ENCODE results near the gene LMX1A.

LMX1A gene

GRCh38 chr1:165224504-165224903 is 132.0 kb downstream of the LMX1A start:
- no peak for DNase-seq

GRCh38 chr1:165222580-165222979 is 133.9 kb downstream of the LMX1A start:
- DNase-seq, result no peak

DNA sequence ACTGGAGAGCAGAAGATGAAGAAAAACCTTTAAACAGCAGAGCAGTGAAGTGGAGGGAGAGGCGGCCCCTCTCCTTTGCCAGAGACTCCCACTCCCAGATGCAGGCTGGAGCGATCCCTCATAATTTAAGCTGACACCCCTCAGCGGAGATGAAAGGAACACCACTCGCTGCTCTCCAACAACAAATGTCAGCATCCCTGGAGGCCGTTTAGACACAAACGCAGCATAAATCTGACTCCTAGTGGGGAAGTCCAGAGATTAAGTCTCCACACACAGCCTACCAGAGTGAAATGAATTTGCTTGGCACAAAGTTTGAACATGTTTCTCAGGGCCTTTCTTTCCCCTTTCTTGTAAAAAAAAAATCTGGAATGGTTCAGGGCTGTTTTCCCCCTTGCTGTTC is 137.8 kb downstream of the LMX1A start:
- no peak for DNase-seq

- DNase-seq, result no peak
Measured at GRCh38 chr1:165217958-165218357, 138.6 kb downstream of the LMX1A start.

DNA sequence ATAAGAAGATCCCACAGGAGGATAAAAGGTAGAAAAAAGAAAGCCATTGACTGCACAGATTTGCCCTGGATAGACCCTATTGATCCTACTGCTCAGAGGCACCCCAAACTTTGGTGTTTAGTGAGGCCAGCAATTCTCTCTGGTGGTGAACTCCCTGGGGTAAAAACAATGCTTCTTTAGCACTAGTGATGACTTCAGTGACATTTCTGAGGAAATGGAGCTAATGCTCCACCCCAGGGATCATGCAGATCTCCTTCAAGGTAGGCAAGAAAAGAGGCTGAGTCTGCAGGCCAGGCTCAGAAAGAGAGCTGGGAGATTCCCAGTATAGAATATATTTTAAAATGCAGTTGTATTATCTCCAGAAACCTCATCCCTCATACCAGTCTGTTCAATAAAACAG is 140.3 kb downstream of the LMX1A start:
- no peak for DNase-seq

- no peak for DNase-seq
Measured at GRCh38 chr1:165215676-165216075, 140.8 kb downstream of the LMX1A start.

DNA sequence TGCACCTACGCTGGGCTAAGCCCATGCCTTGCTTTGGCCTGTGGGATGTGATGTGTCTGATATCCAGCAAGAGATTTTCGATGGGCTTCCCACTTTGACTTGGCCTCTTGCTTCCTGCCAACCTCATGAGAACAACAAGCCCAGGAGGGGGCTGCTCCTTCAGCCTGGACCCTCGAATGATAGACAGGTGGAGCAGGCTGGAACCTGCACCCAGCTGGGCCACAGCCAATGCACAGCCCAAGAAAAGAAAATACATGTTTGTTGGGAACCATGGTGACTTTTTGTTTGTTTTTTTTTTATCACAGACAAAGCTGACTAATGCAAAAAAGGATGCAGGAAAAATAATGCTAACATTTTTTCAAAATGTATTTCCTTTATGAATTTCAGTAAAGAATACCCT is 144.3 kb downstream of the LMX1A start:
- no peak for DNase-seq

GRCh38 chr1:165207853-165208515 is 148.5 kb downstream of the LMX1A start:
- no peak for DNase-seq

- no peak for DNase-seq
Measured at GRCh38 chr1:165205145-165205544, 151.4 kb downstream of the LMX1A start.

- DNase-seq, result no peak
Measured at GRCh38 chr1:165204548-165204947, 152.0 kb downstream of the LMX1A start.

GRCh38 chr1:165191087-165191486 is 165.4 kb downstream of the LMX1A start:
- no peak for DNase-seq

- DNase-seq, result no peak
Measured at GRCh38 chr1:165189913-165190312, 166.6 kb downstream of the LMX1A start.

GRCh38 chr1:165189011-165189410 is 167.5 kb downstream of the LMX1A start:
- no peak for DNase-seq

DNA sequence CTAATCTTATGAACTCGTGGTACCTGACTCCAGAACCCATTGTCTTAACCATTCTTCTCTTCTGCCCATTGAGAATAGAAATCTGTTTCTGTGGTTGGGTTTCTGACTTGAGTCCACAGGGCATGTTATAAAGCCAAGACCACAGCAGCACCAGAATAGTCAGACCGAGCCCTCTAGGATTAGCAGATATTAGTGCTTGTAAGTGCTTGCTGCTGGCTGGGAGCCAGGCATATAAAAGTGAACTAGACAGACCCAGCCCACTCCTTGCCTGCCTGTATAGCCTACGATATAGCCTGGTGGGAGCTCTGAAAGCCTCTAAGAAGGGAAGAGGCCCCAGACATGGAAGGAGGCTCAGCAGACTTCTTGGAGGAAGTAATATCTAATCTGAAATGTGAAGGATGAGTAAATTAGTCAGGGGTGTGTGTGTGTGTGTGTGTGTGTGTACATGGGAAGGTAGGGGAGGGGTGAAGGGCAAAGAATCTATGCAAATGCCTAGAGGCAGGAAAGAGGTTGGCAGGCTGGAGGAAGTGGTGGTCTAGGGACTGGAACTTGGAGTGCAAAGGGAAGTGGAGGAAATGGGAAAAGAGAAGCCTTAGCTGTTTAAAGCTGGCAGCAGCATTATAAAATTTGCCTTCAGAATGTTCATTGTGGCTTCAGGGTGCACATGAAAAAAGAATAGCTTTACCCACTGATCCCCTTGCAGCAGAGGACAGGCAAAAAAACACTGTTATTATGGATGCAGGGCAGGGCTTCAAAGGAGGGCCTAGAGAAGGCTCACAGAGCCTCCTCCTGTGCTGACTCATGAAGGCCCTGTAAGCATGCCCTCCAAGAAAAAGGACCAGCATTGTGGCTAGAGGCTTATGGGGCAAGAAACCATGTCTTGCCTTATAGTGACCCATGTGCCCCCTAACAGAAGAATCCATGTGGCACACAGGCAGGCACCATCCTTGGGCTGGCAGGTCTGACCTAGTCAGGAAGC is 169.2 kb downstream of the LMX1A start:
- DNase-seq, result no peak

GRCh38 chr1:165185161-165185889 is 171.2 kb downstream of the LMX1A start:
- no peak for DNase-seq

GRCh38 chr1:165182975-165183374 is 173.5 kb downstream of the LMX1A start:
- no peak for DNase-seq

DNA sequence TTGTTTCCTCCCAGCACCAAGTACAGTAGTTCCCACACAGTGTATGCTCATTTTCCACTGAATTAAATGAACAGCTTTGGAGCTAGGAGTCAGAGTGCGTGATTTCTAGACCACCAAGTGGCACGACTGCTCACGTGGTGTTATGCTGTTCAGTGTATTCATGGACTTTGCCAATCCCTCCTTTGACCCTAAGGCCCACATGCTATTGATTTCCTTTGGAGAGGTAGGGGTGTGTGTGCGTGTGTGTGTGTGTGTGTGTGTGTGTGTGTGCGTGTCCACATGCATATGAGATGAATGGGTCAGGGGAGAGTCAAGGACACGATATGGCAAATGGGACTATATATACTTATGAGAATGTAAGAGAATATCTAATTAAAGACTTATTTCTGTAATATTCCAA is 177.2 kb downstream of the LMX1A start:
- no peak for DNase-seq

GRCh38 chr1:165174491-165174890 is 182.0 kb downstream of the LMX1A start:
- DNase-seq, result peak in 2 of 51 donors; percentile 9 to 14

DNA sequence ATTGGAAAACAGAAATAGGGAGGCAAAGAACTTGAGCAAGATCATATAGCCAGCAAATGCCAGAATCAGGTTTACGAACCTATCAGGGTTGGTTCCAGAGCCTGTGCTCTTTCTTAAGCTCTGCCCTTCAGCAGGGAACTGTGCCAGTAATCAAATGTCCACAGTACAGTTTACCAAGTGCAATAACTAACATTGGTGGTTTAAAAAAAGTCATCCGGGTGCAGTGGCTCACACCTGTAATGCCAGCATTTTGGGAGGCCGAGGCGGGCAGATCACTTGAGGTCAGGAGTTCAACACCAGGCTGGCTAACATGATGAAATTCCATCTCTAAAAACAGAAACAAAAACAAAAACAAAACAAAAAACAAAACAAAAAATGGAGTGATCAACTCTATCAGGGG is 182.7 kb downstream of the LMX1A start:
- DNase-seq, result no peak

- DNase-seq, result no peak
Measured at GRCh38 chr1:165173409-165173808, 183.1 kb downstream of the LMX1A start.

- DNase-seq, result no peak
Measured at GRCh38 chr1:165172666-165173065, 183.8 kb downstream of the LMX1A start.

GRCh38 chr1:165169729-165170128 is 186.8 kb downstream of the LMX1A start:
- no peak for DNase-seq
